SK-N-SH (cell line): ENCODE measurements around the gene SLC25A44. TPM values are rescaled to one million over a fixed set of nuclear protein-coding genes. Genes with fewer than 3 reads are reported as not detected.

ENCODE experiments used
- CTCF ChIA-PET: fragments of 300-600, 350-600 bp; formaldehyde crosslinking; extraction: SDS; loops from one replicate; lab custom pipeline; 2021; lab: Yijun Ruan, JAX
- POLR2A ChIA-PET: fragments of 350-600 bp; sonication (Branson Sonifier 250); formaldehyde crosslinking; extraction: SDS; loops from one replicate; lab custom pipeline; 2020; ENCODE audit warnings: antibody characterized with exemption, inconsistent platforms; lab: Yijun Ruan, JAX
- DNase-seq: peaks from one replicate; pipeline ENCODE4 v3.0.0; 2012
- H2AFZ ChIP-seq: fragments of 200-600 bp; sonication (generic); 2 replicates; pipeline ENCODE4 v1.8.1; 2016; ENCODE audit warnings: antibody characterized with exemption, mild to moderate bottlenecking, low read depth
- H3F3A ChIP-seq: fragments of 200-600 bp; sonication (generic); replicated peaks from 2 replicates; pipeline ENCODE3; 2016; ENCODE audit warnings: antibody characterized with exemption, mild to moderate bottlenecking; ENCODE audit not compliant: insufficient read depth
- H3K27ac ChIP-seq, 2 experiments: fragments of 200-500 bp in 1 of 2; fragments of 200-600 bp in 1 of 2; sonication (Bioruptor generic) in 1 of 2; sonication (generic), shearing (Covaris generic) in 1 of 2; 2 replicates each; pipeline versions ENCODE4 v1.5.1 to v1.6.1; 2014 to 2016; ENCODE audit warnings: low read depth in 2 of 2, inconsistent platforms in 1 of 2, low read length in 1 of 2, mild to moderate bottlenecking in 1 of 2, mixed read lengths in 1 of 2
- H3K27me3 ChIP-seq: fragments of 200-600 bp; sonication (generic), shearing (Covaris generic); 2 replicates; pipeline ENCODE4 v1.6.1; 2016; ENCODE audit warnings: mixed run types; ENCODE audit not compliant: insufficient read depth
- H3K36me3 ChIP-seq, 2 experiments: fragments of 200-500 bp in 1 of 2; fragments of 200-600 bp in 1 of 2; sonication (Bioruptor generic) in 1 of 2; sonication (generic) in 1 of 2; replicated peaks in 1 of 2; 2 replicates each; pipeline versions ENCODE3 to v1.5.1; 2014 to 2016; ENCODE audit warnings: low read length in 1 of 2, mild to moderate bottlenecking in 1 of 2; ENCODE audit not compliant: insufficient read depth in 2 of 2, control insufficient read depth in 1 of 2
- H3K4me1 ChIP-seq, 2 experiments: fragments of 200-500 bp in 1 of 2; fragments of 200-600 bp in 1 of 2; sonication (Bioruptor generic) in 1 of 2; sonication (generic), shearing (Covaris generic) in 1 of 2; 2 replicates each; pipeline versions ENCODE4 v1.5.1 to v1.6.1; 2014 to 2016; ENCODE audit warnings: low read depth in 1 of 2, low read length in 1 of 2, mixed run types in 1 of 2; ENCODE audit not compliant: insufficient read depth in 2 of 2, control insufficient read depth in 1 of 2
- H3K4me2 ChIP-seq: fragments of 200-600 bp; sonication (generic), shearing (Covaris generic); 2 replicates; pipeline ENCODE4 v1.6.1; 2017; ENCODE audit warnings: mixed run types
- H3K4me3 ChIP-seq, 2 experiments: fragments of 200-500 bp in 1 of 2; fragments of 200-600 bp in 1 of 2; sonication (Bioruptor generic) in 1 of 2; sonication (generic), shearing (Covaris generic) in 1 of 2; 2 replicates each; pipeline versions ENCODE4 v1.5.1 to v1.8.1; 2014 to 2016; ENCODE audit warnings: low read depth in 2 of 2, inconsistent platforms in 1 of 2, low read length in 1 of 2, mild to moderate bottlenecking in 1 of 2, mixed read lengths in 1 of 2, moderate library complexity in 1 of 2
- H3K79me2 ChIP-seq: fragments of 200-600 bp; sonication (generic); 2 replicates; pipeline ENCODE4 v1.8.1; 2017; ENCODE audit warnings: mild to moderate bottlenecking; ENCODE audit not compliant: insufficient read depth
- H3K9ac ChIP-seq: fragments of 200-600 bp; sonication (generic); 2 replicates; pipeline ENCODE4 v1.6.1; 2017; ENCODE audit warnings: mixed run types
- H3K9me2 ChIP-seq: fragments of 200-600 bp; sonication (generic); 2 replicates; pipeline ENCODE4 v1.6.1; 2017; ENCODE audit warnings: mixed run types
- H3K9me3 ChIP-seq: fragments of 200-600 bp; sonication (generic); 2 replicates; pipeline ENCODE4 v1.6.1; 2017; ENCODE audit warnings: mixed run types, mild to moderate bottlenecking, moderate library complexity
- H4K20me1 ChIP-seq: fragments of 200-600 bp; sonication (generic); 2 replicates; pipeline ENCODE4 v1.6.1; 2017; ENCODE audit warnings: mild to moderate bottlenecking, mixed run types; ENCODE audit not compliant: insufficient read depth
- ELF1 ChIP-seq: IDR thresholded peaks from 2 replicates; pipeline ENCODE4 v1.4.0; 2012
- GATA2 ChIP-seq: sonication (generic); formaldehyde crosslinking; IDR thresholded peaks from 2 replicates; pipeline ENCODE4 v1.5.0; 2020; ENCODE audit warnings: mild to moderate bottlenecking, missing genetic modification reagents
- NFIC ChIP-seq: IDR thresholded peaks from 2 replicates; pipeline ENCODE4 v1.4.0; 2012; ENCODE audit warnings: borderline replicate concordance
- POLR2AphosphoS5 ChIP-seq: IDR thresholded peaks from 2 replicates; pipeline ENCODE4 v1.6.1; 2012; ENCODE audit warnings: low read depth, low read length
- RAD21 ChIP-seq: IDR thresholded peaks from 2 replicates; pipeline ENCODE4 v1.6.1; 2012; ENCODE audit warnings: mild to moderate bottlenecking, low read length
- RCOR1 ChIP-seq: fragments of 150-350 bp; IDR thresholded peaks from 2 replicates; pipeline ENCODE4 v1.6.1; 2017; ENCODE audit warnings: antibody characterized with exemption, low read length
- RFX5 ChIP-seq: IDR thresholded peaks from 2 replicates; pipeline ENCODE4 v1.6.1; 2012; ENCODE audit warnings: mild to moderate bottlenecking, improper control_type of control experiment, low read length
- SIN3A ChIP-seq: IDR thresholded peaks from 2 replicates; pipeline ENCODE4 v1.6.1; 2012; ENCODE audit warnings: low read depth, mild to moderate bottlenecking, low read length, moderate library complexity, borderline replicate concordance
- SMC3 ChIP-seq: IDR thresholded peaks from 2 replicates; pipeline ENCODE4 v1.6.1; 2012; ENCODE audit warnings: low read depth, low read length, improper control_type of control experiment
- YY1 ChIP-seq: IDR thresholded peaks from 2 replicates; pipeline ENCODE4 v1.4.0; 2012; ENCODE audit warnings: low read depth, mild to moderate bottlenecking
- WGBS: methylation state at CpG from one replicate; pipeline ENCODE4 v1.1.6; 2017; ENCODE audit warnings: low lambda C conversion rate; 5-methylcytosine and 5-hydroxymethylcytosine counted together
- polyA plus RNA-seq, 3 experiments: library from polyadenylated mRNA; depleted of rRNA; stranded (reverse); fragments of >200 nt; gene quantifications; 2 replicates each; pipeline ENCODE4 v1.2.3, GENCODE V29; 2012
- TF ChIP-seq, protein P1 (sequence below): fragments of 150-350 bp; IDR thresholded peaks from 2 replicates; pipeline ENCODE4 v1.6.1; 2016; ENCODE audit warnings: mild to moderate bottlenecking, low read depth, low read length
- TF ChIP-seq, protein P2 (sequence below): IDR thresholded peaks from 2 replicates; pipeline ENCODE4 v1.4.0; 2012; ENCODE audit warnings: low read depth, borderline replicate concordance
- TF ChIP-seq, protein P3 (sequence below): IDR thresholded peaks from 2 replicates; pipeline ENCODE4 v1.6.1; 2012; ENCODE audit warnings: mild to moderate bottlenecking, low read depth, low read length, moderate library complexity

The SLC25A44 gene
- polyA plus RNA-seq, 1 of the 3 experiments (the other 2 are of a cell fraction), result 28.5 TPM

DNA sequence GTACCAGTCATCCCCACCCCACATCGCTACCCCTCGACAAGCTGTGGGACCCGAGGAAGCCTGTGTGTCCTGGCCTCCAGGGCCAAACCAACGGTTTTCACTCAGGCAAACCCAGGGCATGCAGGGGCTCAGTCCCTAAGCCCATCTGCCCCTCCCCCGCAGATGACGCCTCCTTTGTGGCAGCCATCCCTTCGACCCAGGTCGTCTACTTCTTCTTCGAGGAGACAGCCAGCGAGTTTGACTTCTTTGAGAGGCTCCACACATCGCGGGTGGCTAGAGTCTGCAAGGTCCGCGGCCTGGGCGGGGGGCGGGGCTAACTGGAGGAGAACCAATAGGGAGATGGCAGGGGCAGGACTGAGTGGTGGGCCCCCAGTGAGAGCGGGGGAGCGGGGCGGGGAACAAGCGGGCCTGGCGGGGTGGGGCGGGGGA, 33.1 kb upstream of the SLC25A44 start:
- Histone ChIP-seq H3K4me2 (peak overlapping the region; percentile 61), H3K27me3 (no peaks in the 10 kb centered on the region), H3K9me3 (no peaks in the 10 kb centered on the region), H2AFZ (peak overlapping the region; percentile 86), H3F3A (no peaks in the 10 kb centered on the region), H3K36me3 (no peaks in the 10 kb centered on the region), H4K20me1 (no peaks in the 10 kb centered on the region), H3K27ac (no peak overlapping the region; a peak in 1 of 4 replicates), H3K4me1 (peaks cover 3 to 18% of the 10 kb centered on the region in 2 experiments; a peak in 2 of 4 replicates), H3K9ac (no peak overlapping the region), H3K79me2 (no peaks in the 10 kb centered on the region), H3K4me3 (peak overlapping the region in 1 of 2 experiments; percentile 35; a peak in 2 of 4 replicates), H3K9me2 (no peaks in the 10 kb centered on the region)
- ChIA-PET POLR2A (interaction anchor here (0.6 to 1.0 kb wide), 2 partner anchors 10 to 33 kb away, joined by 3 read pairs; partner anchors contain the start of gene SLC25A44), CTCF (interaction anchor here (0.6 to 2.8 kb wide), 8 partner anchors 13 to 225 kb away, joined by 3 to 9 read pairs (median 4); no protein-coding TSS in a partner anchor)
- TF ChIP-seq SIN3A, result no peak
- peak; percentile 47; the same call in 1 of the 2 replicates for TF ChIP-seq POLR2AphosphoS5
- peak; percentile 98 for DNase-seq
- WGBS, result 14% methylated on average over 15 of the region's 22 CpGs

DNA sequence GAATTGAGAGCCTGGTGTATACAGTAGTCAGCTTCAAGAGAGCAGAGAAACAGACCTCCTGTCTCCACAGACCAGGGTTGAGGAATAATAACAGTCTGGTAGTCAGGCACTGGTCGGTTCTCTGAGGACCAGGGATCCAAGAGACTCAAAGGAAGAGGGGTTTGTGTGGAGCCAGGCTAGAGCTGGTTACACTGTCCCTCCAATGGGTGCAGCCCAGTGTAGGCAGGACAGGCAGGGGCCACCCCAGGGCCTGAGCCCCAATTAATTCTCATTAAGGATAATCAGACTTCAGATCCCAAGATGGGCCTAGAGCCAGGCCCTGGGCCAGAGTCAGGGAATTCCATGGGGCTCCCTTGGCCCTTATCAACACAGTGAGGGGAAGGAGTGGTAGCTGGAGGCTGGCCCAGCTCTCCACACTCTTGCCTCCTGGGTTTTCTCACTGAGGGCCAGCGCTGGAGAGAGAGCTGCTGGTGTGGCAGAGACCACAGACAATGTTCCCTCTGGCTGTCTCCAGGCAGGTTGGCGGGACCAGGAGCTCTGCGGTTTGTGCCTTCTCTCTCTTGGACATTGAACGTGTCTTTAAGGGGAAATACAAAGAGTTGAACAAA, 31.4 kb upstream of the SLC25A44 start:
- peak; percentile 56 for DNase-seq
- 86% methylated on average over 5 of the region's 5 CpGs for WGBS
- no peak overlapping the region for H3K27ac ChIP-seq

DNA sequence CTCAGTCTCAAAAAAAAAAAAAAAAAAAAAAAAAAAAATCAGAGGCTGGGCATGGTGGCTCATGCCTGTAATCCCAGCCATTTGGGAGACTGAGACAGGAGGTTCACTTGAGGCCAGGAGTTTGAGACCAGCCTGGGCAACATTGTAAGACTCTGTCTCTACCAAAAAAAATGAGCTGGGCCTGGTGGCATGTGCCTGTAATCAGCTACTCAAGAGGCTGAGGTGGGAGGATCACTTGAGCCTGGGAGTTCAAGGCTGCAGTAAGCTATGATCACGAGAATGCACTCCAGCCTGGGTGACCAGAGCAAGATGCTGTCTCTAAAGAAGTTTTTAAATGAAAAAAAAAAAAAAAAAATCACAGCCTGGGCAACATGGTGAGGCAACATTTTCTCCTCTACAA, 30.2 kb upstream of the SLC25A44 start:
- 94% methylated on average over 1 of the region's 1 CpG for WGBS
- no peaks in the 10 kb centered on the region for H3K9me3 ChIP-seq
- H3K27ac ChIP-seq, result no peak overlapping the region
- peaks cover 3 to 18% of the 10 kb centered on the region in 2 experiments; a peak in 2 of 4 replicates for H3K4me1 ChIP-seq
- no peaks in the 10 kb centered on the region for H3F3A ChIP-seq
- no peak for DNase-seq
- no peaks in the 10 kb centered on the region for H3K79me2 ChIP-seq
- H3K36me3 ChIP-seq, result no peaks in the 10 kb centered on the region
- H3K4me2 ChIP-seq, result no peak overlapping the region
- no peak overlapping the region for H2AFZ ChIP-seq
- H3K9ac ChIP-seq, result no peak overlapping the region
- no peaks in the 10 kb centered on the region for H3K9me2 ChIP-seq
- H4K20me1 ChIP-seq, result no peaks in the 10 kb centered on the region
- TF ChIP-seq RFX5, result no peak
- TF ChIP-seq GATA2 (CRISPR knock-in tag), result no peak
- TF ChIP-seq SMC3, result no peak
- TF ChIP-seq, protein P1, sequence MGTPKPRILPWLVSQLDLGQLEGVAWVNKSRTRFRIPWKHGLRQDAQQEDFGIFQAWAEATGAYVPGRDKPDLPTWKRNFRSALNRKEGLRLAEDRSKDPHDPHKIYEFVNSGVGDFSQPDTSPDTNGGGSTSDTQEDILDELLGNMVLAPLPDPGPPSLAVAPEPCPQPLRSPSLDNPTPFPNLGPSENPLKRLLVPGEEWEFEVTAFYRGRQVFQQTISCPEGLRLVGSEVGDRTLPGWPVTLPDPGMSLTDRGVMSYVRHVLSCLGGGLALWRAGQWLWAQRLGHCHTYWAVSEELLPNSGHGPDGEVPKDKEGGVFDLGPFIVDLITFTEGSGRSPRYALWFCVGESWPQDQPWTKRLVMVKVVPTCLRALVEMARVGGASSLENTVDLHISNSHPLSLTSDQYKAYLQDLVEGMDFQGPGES, result no peak
- TF ChIP-seq, protein P2, sequence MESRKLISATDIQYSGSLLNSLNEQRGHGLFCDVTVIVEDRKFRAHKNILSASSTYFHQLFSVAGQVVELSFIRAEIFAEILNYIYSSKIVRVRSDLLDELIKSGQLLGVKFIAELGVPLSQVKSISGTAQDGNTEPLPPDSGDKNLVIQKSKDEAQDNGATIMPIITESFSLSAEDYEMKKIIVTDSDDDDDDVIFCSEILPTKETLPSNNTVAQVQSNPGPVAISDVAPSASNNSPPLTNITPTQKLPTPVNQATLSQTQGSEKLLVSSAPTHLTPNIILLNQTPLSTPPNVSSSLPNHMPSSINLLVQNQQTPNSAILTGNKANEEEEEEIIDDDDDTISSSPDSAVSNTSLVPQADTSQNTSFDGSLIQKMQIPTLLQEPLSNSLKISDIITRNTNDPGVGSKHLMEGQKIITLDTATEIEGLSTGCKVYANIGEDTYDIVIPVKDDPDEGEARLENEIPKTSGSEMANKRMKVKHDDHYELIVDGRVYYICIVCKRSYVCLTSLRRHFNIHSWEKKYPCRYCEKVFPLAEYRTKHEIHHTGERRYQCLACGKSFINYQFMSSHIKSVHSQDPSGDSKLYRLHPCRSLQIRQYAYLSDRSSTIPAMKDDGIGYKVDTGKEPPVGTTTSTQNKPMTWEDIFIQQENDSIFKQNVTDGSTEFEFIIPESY, result no peak
- TF ChIP-seq RAD21, result no peak
- no peak for TF ChIP-seq RCOR1
- TF ChIP-seq, protein P3, sequence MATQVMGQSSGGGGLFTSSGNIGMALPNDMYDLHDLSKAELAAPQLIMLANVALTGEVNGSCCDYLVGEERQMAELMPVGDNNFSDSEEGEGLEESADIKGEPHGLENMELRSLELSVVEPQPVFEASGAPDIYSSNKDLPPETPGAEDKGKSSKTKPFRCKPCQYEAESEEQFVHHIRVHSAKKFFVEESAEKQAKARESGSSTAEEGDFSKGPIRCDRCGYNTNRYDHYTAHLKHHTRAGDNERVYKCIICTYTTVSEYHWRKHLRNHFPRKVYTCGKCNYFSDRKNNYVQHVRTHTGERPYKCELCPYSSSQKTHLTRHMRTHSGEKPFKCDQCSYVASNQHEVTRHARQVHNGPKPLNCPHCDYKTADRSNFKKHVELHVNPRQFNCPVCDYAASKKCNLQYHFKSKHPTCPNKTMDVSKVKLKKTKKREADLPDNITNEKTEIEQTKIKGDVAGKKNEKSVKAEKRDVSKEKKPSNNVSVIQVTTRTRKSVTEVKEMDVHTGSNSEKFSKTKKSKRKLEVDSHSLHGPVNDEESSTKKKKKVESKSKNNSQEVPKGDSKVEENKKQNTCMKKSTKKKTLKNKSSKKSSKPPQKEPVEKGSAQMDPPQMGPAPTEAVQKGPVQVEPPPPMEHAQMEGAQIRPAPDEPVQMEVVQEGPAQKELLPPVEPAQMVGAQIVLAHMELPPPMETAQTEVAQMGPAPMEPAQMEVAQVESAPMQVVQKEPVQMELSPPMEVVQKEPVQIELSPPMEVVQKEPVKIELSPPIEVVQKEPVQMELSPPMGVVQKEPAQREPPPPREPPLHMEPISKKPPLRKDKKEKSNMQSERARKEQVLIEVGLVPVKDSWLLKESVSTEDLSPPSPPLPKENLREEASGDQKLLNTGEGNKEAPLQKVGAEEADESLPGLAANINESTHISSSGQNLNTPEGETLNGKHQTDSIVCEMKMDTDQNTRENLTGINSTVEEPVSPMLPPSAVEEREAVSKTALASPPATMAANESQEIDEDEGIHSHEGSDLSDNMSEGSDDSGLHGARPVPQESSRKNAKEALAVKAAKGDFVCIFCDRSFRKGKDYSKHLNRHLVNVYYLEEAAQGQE, result no peak
- no peak for TF ChIP-seq NFIC
- no peak overlapping the region for H3K4me3 ChIP-seq
- ChIA-PET POLR2A (no interaction called here), CTCF (interaction anchor here (0.6 to 2.2 kb wide), 10 partner anchors 10 to 96 kb away, joined by 3 to 7 read pairs (median 4); no protein-coding TSS in a partner anchor)
- no peaks in the 10 kb centered on the region for H3K27me3 ChIP-seq

More for the DNA sequence above, 31.4 kb upstream of the SLC25A44 start:
- Histone ChIP-seq H3K9me2 (no peaks in the 10 kb centered on the region), H3K79me2 (no peaks in the 10 kb centered on the region), H3K4me3 (no peak overlapping the region), H4K20me1 (no peaks in the 10 kb centered on the region), H3K36me3 (no peaks in the 10 kb centered on the region), H3K4me1 (peaks cover 3 to 18% of the 10 kb centered on the region in 2 experiments; a peak in 2 of 4 replicates), H3F3A (no peaks in the 10 kb centered on the region), H2AFZ (no peak overlapping the region), H3K4me2 (no peak overlapping the region), H3K9ac (no peak overlapping the region), H3K27me3 (no peaks in the 10 kb centered on the region), H3K9me3 (no peaks in the 10 kb centered on the region)
- ChIA-PET CTCF (interaction anchor here (0.5 to 2.8 kb wide), 6 partner anchors 10 to 861 kb away, joined by 3 to 9 read pairs (median 3); no protein-coding TSS in a partner anchor), POLR2A (interaction anchor here (1.4 kb wide), 1 partner anchor 51 kb away, joined by 4 read pairs; the partner anchor contains the start of gene PMF1)
- TF ChIP-seq ELF1 (no peak), GATA2 (CRISPR knock-in tag) (peak; percentile 26; the same call in 1 of the 2 replicates), SMC3 (no peak), YY1 (no peak)
